ENCODE results near the gene CLDN2. TPM values are rescaled to one million over a fixed set of nuclear protein-coding genes. Genes with fewer than 3 reads are reported as not detected.
"Not testable (repeated sequence)": the region's sequence is repeated elsewhere in the genome, so short reads cannot be mapped to it uniquely, and the experiment has no call there.

Gene CLDN2
- polyA plus RNA-seq, 5 donors = 30.2 to 80.0 (median 60.5) TPM

DNA sequence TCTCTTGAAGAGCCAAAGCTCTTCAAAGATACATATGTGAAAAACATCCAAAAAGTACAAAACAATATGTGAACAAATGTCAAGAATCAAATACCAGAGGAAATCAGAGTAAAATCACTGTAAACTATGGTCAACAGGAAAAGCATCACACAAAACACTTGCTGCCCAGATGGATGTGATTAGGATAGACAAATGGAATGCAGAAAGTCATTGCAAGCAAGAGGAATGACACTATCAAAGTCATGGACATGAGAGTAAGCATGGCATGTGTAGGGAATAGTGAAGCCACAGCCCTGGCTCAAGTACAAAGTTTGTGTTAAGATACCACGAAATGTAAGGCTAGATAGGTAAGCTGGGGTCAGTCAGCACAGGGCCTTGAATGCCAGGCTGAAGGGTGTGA is 37.7 kb downstream of the CLDN2 start:
- DNase-seq = no peak

- DNase-seq = peak in 1 of 2 donors; percentile 7
Observed at GRCh38 chrX:106959901-106960300, 39.7 kb downstream of the CLDN2 start.

- DNase-seq = no peak
Observed at GRCh38 chrX:106963111-106963510, 42.9 kb downstream of the CLDN2 start.

- DNase-seq = no peak
Observed at GRCh38 chrX:106964290-106964689, 44.1 kb downstream of the CLDN2 start.

GRCh38 chrX:106966547-106966946 is 46.3 kb downstream of the CLDN2 start:
- not testable (repeated sequence) for DNase-seq

DNA sequence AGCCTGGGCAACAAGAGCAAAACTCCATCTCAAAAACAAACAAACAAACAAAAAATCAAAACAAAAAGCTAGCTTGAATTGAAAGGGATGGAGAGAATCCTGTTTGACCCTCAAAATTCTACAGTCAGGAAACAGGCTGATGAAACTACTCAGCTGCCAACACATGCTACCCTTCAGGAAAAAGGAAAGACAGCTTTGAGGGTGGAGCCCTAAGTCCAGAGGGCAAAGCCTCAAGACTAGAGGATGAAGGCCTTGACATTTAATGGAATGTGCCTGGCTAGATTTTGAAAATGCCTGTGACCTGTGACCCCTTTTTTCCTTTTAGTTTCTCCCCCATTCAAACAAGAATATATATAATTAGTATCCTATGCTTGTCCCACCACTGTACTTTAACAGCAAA is 52.7 kb downstream of the CLDN2 start:
- no peak for DNase-seq

DNA sequence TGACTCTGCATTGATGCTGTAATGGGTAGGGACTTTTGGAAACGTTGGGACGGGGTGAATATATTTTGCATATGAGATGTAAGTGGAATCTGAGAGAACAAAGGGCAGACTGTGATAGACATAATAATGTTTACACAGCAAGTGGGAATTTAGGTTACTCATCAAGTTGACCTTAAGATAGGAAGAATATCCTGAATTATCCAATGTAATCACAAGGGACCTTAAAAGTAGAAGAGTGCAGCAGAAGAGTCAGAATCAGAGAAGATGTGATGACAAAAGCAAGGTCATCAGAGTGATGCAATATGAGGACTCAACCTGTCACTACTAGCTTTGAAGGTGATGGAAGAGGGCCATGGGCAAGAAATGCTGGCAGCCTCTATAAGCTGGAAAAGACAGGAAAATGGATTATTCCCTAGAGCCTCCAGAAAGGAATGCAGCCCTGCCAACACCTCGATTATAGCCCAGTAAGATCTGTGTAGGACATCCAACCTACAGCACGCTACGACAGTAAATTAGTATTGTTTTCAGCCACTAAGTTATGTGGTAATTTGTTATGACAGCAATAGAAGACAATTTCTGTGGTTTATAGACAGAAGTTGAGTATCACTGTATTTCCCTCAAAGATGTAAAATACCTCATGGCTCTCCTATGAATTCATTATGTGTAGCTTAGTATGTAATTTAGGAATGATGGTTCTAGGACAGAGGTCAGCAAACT is 53.4 kb downstream of the CLDN2 start:
- no peak for DNase-seq

DNA sequence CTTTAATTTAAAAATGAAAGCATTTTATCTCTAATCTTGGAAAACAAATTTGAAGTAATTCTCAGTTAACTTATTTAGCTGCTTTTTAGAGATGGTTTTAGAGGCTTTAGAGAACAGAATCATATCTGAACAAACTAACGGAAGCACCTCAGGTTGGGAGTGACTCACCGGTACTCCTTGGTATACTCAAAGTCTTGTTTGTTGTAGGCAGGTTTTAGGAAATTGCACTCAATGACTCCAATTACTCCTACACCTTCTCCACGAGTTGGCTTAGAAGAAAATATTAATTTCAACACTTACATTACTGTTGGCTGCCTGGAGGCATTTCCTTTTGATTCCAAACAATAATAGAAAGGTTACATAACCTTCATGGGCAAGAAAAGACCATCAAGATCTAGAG is 56.2 kb downstream of the CLDN2 start:
- no peak for DNase-seq

Other genes with a start within 250 kb of the CLDN2 start
- gene RNF128, start 193.7 kb upstream of the CLDN2 start, polyA plus RNA-seq (ENCODE audit: insufficient read depth in 1 of 5, insufficient read length in 5 of 5, low replicate concordance in 1 of 5) = 1 to 10 TPM; 1.3 to 4.2 (median 1.5) TPM
- gene TBC1D8B, start 117.7 kb upstream of the CLDN2 start, polyA plus RNA-seq (ENCODE audit: insufficient read depth in 1 of 5, insufficient read length in 5 of 5, low replicate concordance in 1 of 5) = 10 to 100 TPM in 4 of 5 donors, 1 to 10 TPM in 1; 7.0 to 11.2 (median 10.5) TPM
- under 1 TPM; 0.16 to 0.56 (median 0.27) TPM for gene RIPPLY1, start 17.1 kb upstream of the CLDN2 start, polyA plus RNA-seq (ENCODE audit: insufficient read depth in 1 of 5, insufficient read length in 5 of 5, low replicate concordance in 1 of 5)
- 10 to 100 TPM; 29.3 to 43.7 (median 38.3) TPM for gene MORC4, start 79.8 kb downstream of the CLDN2 start, polyA plus RNA-seq (ENCODE audit: insufficient read depth in 1 of 5, insufficient read length in 5 of 5, low replicate concordance in 1 of 5)
- gene RBM41, start 198.4 kb downstream of the CLDN2 start, polyA plus RNA-seq (ENCODE audit: insufficient read depth in 1 of 5, insufficient read length in 5 of 5, low replicate concordance in 1 of 5) = 10 to 100 TPM; 12.3 to 31.8 (median 26.1) TPM

All from right lung (tissue), 5 donors.